Mucosa of stomach (tissue), 1 donor: ENCODE results near the gene MBNL2.

ENCODE experiments used
- H3K27me3 ChIP-seq: one replicate; pipeline ENCODE4 v1.7.0; 2013; ENCODE audit warnings: mild to moderate bottlenecking, low read length; ENCODE audit not compliant: control insufficient read depth, insufficient read depth
- H3K36me3 ChIP-seq: one replicate; pipeline ENCODE4 v1.7.0; 2013; ENCODE audit warnings: low read length; ENCODE audit not compliant: control insufficient read depth, insufficient read depth
- H3K4me1 ChIP-seq: one replicate; pipeline ENCODE4 v1.7.0; 2013; ENCODE audit warnings: mild to moderate bottlenecking, low read length; ENCODE audit not compliant: control insufficient read depth, insufficient read depth
- H3K4me3 ChIP-seq: one replicate; pipeline ENCODE4 v1.7.0; 2013; ENCODE audit warnings: low read length
- H3K9ac ChIP-seq: one replicate; pipeline ENCODE4 v1.7.0; 2013; ENCODE audit warnings: mild to moderate bottlenecking, low read length, moderate library complexity
- H3K9me3 ChIP-seq: one replicate; pipeline ENCODE4 v1.7.0; 2013; ENCODE audit warnings: mild to moderate bottlenecking, low read length, moderate library complexity; ENCODE audit not compliant: control insufficient read depth
- donor health status: Pancreatic carcinoma.

MBNL2 gene

DNA sequence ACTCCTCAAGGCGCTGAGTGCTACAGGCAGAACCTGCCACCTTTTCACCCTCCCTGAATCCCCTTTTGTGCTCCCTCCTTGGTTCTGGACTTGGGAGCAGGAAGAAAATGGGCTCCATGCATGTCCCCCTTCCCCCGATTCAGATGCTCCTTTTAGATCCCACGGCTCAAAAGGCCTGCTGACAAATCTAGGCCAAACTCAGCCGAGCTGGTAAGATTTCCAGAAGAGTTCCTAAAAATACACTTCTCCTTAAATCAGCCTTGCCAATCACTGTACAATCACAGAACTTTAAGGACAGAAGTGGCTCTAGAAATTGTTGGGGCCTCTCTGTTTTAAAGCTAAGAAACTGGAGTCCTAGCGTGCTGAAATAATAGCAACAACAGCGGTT, 37.3 kb downstream of the MBNL2 start:
- Histone ChIP-seq H3K4me1 (peaks cover 68% of the 10 kb centered on the region), H3K4me3 (no peak overlapping the region), H3K9me3 (no peaks in the 10 kb centered on the region), H3K27me3 (no peaks in the 10 kb centered on the region), H3K9ac (no peak overlapping the region), H3K36me3 (no peaks in the 10 kb centered on the region)

DNA sequence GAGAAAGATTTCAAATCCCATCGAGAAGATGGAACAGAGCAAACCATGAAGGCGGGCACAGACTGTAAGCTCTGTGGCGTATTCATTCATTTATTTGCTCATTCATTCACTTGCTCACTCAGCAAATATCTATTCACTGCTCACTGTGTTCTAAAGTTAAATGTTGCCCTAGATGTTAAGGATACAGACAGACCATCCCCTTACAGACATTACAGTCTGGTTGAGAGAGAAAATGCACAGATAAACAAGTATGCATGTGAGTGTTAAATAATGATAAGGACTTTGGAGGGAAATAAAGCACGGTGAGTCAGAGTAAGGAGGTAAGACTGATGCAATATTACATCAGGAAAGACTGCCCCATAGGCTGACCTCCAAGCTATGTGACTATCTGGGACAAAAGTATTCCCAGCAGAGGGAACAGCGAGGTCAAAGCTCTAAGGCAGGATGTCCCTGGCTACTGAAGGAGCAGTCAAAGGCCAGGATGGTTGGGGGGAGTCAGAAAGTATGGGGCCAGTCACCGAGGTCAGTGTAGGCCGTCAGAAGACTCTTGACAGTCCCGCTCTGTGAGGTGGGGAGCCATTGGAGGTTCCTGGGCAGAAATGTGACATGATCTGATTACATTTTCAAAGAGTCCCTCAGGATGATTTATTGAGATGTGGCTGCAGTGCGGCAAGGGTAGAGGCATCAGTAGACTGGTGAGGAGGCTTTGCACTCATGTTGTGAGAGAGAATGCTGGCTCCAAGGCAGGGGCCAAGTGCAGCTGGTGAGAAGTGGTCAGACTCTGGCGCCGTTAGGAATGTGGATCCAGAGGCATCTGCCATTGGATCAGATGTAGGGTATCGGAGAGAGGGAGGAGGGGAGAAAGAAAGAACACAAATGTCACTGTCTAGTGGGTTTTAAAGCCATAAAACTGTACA, 37.9 kb downstream of the MBNL2 start:
- no peaks in the 10 kb centered on the region for H3K27me3 ChIP-seq
- no peaks in the 10 kb centered on the region for H3K9me3 ChIP-seq
- no peaks in the 10 kb centered on the region for H3K36me3 ChIP-seq
- H3K4me1 ChIP-seq, result peaks cover 63% of the 10 kb centered on the region
- peak overlapping the region; percentile 29 for H3K9ac ChIP-seq
- H3K4me3 ChIP-seq, result no peak overlapping the region

DNA sequence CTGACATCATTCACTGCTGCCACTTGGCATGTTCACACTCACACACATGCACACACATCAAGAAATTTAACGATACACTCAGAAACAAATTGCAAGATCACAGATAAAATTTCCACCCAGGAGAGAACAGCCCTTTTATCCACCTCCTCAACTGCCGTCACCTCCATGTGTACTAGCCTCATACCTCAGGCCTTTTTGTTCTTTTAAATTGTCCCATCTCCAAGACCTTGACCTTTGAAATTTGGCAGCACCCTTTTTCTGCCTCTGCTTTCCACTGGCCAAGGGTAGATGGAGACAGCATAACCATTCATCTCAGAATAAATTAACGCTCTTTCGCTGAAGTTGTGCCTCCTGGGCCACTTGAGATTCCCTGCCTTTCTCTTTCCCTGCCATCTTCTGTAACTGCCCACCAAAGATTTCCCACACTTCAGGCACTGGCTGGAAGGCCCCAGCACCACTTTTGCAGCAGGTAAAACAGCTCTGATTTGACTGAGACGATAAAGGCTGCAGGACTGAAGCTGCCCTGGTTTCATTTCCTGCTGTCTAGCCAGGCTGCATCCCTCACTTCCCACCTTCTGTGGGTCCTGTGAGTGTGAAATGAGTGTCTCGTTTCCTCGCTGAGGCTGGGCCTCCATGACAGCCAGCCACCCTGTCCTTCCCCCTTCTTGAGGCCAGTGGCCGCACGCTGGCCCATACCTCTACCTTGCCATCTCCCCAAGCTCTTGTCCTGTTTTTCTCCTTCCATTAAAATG, 39.3 kb downstream of the MBNL2 start:
- Histone ChIP-seq H3K4me1 (peaks cover 49% of the 10 kb centered on the region), H3K36me3 (no peaks in the 10 kb centered on the region), H3K9ac (no peak overlapping the region), H3K4me3 (no peak overlapping the region), H3K9me3 (no peaks in the 10 kb centered on the region), H3K27me3 (no peaks in the 10 kb centered on the region)

DNA sequence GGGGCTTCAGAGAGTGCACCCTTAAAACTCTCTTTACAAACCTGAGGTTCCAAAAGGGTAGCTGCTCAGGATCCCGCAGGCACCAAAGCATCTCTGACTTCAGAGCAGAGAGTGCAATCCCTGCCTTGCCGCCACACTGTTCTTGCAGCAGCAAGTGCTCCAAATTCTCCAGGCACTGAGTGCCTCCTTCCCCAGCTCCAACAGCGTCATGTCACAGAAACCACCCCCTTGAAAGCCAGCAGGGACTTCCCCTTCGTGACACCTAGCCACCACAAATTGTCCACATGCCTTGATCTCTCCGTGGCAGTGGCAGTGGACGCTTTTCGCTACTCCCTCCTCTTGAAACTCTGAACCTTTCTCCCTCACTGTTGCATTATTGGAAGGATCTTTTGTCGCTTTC, 39.9 kb downstream of the MBNL2 start:
- no peak overlapping the region for H3K9ac ChIP-seq
- peaks cover 43% of the 10 kb centered on the region for H3K4me1 ChIP-seq

DNA sequence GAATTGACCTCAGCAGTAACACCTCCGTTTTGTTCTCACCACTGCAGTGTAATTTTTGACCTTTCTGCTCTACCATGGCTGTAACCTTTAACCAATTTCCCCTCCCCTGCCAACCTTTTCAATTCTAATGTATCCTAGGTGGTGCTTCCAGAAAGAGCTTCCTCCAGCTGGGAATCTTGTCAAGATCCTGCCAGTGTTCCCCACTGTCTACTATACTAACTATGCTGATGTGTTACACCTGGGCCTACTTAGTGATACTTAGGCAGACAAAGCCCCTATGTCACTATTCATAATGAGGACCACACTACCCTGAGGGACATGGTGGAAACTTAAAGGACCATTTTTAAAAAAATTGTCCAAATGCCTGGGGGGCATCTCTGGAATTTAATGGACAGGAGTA, 41.0 kb downstream of the MBNL2 start:
- no peaks in the 10 kb centered on the region for H3K36me3 ChIP-seq
- no peaks in the 10 kb centered on the region for H3K9me3 ChIP-seq
- peaks cover 32% of the 10 kb centered on the region for H3K4me1 ChIP-seq
- H3K4me3 ChIP-seq, result no peak overlapping the region
- no peaks in the 10 kb centered on the region for H3K27me3 ChIP-seq
- no peak overlapping the region for H3K9ac ChIP-seq

More for the DNA sequence above, 39.9 kb downstream of the MBNL2 start:
- H3K9me3 ChIP-seq, result no peaks in the 10 kb centered on the region
- H3K4me3 ChIP-seq, result no peak overlapping the region
- no peaks in the 10 kb centered on the region for H3K27me3 ChIP-seq
- no peaks in the 10 kb centered on the region for H3K36me3 ChIP-seq

DNA sequence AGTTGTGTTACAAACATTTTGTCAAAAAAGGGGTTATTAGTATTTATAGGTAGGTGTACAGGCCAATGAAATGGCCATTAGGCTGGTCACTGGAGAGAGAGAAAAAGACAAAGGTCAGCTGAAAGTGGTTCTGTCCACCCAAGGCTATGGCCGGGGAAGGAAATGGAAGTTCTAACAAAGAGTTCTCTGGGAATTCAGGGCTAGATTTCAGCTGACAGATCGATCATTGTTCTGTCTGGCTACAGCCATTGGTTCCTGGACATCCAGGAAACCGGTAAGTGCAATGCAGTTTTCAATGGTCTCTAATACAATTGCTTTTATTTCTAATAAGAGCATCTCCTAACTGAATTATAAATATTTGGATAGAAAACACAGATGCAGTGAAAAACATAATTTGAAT, 42.5 kb downstream of the MBNL2 start:
- Histone ChIP-seq H3K9me3 (no peaks in the 10 kb centered on the region), H3K27me3 (no peaks in the 10 kb centered on the region), H3K36me3 (no peaks in the 10 kb centered on the region), H3K9ac (no peak overlapping the region), H3K4me1 (peaks cover 17% of the 10 kb centered on the region), H3K4me3 (no peak overlapping the region)

DNA sequence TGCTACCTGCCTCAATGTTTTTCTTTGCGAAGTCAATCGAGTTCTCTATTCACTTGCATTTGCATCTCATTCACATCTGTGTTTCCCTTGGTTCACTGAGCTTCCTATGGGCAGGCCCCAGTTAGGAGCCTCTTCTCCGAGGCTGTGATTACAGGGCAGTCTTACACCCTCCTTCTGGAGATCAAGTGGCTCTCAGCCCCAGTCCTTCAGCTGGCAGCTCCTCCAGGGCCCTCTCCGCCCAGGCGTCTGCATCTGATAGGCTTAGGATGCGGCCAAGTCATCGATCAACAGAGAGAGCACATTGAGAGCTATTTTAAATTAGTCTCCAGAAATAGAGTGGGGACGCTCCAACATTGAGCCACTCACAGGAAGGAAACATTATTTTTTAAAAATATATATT, 44.2 kb downstream of the MBNL2 start:
- H3K4me3 ChIP-seq, result no peak overlapping the region
- H3K9ac ChIP-seq, result no peak overlapping the region
- H3K27me3 ChIP-seq, result no peaks in the 10 kb centered on the region
- peaks cover under 1% of the 10 kb centered on the region for H3K4me1 ChIP-seq
- no peaks in the 10 kb centered on the region for H3K9me3 ChIP-seq
- H3K36me3 ChIP-seq, result no peaks in the 10 kb centered on the region

DNA sequence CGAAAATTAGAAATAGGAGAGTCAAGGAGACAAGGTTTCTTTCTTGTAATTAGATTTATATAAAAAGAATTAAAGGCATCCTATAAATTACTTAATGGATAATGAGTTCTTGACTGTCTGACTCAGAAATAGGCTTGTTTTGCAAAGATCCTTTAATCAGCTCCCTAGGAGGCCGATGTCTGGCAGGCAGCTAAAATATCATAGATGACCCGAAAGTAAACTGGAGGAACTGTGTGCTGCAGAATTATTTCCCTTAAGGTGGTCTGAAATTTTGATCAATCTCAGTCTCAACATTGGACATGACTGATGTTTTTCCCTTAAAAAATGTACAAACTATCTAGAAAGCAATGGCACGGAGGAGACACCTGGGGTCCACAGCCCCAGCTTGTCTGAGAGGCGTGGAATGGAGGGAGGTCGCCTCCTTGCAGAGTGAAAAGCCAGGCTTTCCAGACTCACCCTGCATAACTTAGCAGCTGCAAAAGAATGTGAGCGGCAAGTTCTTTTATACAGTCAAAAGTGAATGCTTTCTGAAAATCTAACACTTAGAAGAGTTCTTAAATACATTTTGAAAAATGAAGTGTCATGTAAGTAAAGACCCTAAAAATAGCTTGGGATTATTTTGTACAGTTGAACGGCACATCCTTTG, 44.8 kb downstream of the MBNL2 start:
- H3K36me3 ChIP-seq, result no peaks in the 10 kb centered on the region
- no peak overlapping the region for H3K4me3 ChIP-seq
- H3K4me1 ChIP-seq, result no peaks in the 10 kb centered on the region
- no peaks in the 10 kb centered on the region for H3K27me3 ChIP-seq
- H3K9me3 ChIP-seq, result no peaks in the 10 kb centered on the region
- no peak overlapping the region for H3K9ac ChIP-seq

DNA sequence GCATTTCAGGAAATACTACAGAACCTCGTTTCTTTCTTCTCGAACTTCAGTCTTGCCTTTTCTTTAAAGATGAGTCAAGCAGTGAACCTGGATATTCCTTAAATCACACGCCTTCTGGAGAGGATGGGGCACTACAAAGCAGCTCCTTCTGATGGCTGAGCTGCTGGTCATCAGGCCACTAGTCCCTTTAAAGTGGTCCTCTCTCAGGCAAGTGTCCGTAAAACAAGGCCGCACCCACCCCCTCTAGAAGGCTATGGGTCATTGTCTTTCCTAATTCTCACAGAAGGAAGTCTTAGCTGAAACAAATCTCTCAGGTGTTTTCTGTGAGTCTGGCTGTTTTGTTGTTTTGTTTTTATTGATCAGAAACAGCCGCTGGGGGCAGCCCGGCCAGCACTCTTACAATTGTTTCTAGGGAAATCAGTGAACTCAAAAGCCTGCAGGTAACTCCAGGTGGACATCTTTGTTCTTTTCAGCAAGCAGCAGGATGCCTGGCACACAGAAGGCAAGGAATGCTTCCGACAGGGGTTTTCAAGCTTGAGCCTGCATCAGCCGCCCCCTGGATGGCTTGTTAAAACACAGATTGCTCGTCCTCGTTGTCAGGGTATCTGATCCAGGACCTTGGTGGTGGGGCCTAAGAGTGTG, 45.4 kb downstream of the MBNL2 start:
- H3K9ac ChIP-seq, result no peak overlapping the region
- H3K27me3 ChIP-seq, result no peaks in the 10 kb centered on the region
- no peak overlapping the region for H3K4me3 ChIP-seq
- H3K4me1 ChIP-seq, result no peaks in the 10 kb centered on the region
- H3K36me3 ChIP-seq, result no peaks in the 10 kb centered on the region
- H3K9me3 ChIP-seq, result no peaks in the 10 kb centered on the region

DNA sequence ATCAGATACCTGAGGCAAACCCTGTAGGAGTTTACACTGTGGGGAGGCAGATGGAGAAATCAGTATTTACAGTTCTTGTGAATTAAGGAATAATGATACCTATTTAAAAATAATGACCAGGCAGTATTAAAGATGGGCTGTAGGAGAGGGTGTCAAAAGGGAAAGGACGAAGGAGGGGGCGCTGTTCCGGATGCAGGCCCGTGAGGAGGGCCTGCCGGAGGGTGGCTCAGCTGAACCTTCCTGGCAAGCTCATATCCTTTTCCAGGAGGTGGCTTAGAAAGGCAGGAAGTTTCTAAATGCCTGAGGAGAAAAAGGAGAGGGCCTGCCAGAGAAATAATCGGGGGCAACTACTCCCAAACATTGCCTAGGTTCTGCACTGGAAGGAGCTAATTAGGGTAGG, 46.6 kb downstream of the MBNL2 start:
- no peaks in the 10 kb centered on the region for H3K27me3 ChIP-seq
- H3K4me1 ChIP-seq, result no peaks in the 10 kb centered on the region
- no peak overlapping the region for H3K4me3 ChIP-seq
- no peaks in the 10 kb centered on the region for H3K9me3 ChIP-seq
- H3K36me3 ChIP-seq, result no peaks in the 10 kb centered on the region
- H3K9ac ChIP-seq, result no peak overlapping the region

DNA sequence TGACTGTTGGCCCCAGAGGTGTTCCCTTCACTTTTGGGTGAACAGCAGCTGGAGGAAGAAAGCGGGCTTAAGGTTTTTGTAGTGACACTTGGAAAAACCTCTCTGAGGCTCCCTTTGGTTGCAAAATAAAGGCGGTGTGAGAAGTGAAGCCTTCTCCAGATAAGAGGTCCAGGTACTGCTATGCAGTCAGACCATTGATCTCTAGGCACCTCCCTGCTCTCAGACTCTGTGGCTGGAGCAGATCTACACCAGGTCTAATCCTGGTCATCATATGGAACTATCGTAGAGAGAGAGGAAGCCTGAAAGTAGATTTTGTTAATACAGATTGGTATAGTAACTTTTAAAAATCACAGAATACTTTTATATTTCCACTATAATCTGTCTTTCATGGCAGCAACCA, 47.5 kb downstream of the MBNL2 start:
- Histone ChIP-seq H3K27me3 (no peaks in the 10 kb centered on the region), H3K9ac (no peak overlapping the region), H3K4me1 (peaks cover 7% of the 10 kb centered on the region), H3K9me3 (no peaks in the 10 kb centered on the region), H3K36me3 (no peaks in the 10 kb centered on the region), H3K4me3 (no peak overlapping the region)
